GM06990 (cell line): ENCODE results near the gene EPAS1.

Experiments used
- DNase-seq: peaks from one replicate; pipeline ENCODE4 v3.0.0-alpha.2; 2011; ENCODE audit not compliant: insufficient read length; ENCODE audit errors: extremely low read depth
- H3K27me3 ChIP-seq: replicated peaks from 2 replicates; pipeline ENCODE4 v1.6.0; 2011; ENCODE audit warnings: low read length; ENCODE audit not compliant: control insufficient read depth, insufficient read depth
- H3K36me3 ChIP-seq: 2 replicates; pipeline ENCODE4 v1.5.1; 2011; ENCODE audit warnings: low read length; ENCODE audit not compliant: control insufficient read depth, insufficient read depth
- H3K4me3 ChIP-seq: replicated peaks from 2 replicates; pipeline ENCODE4 v1.5.1; 2011; ENCODE audit warnings: low read depth, mild to moderate bottlenecking, control low read depth, low read length
- TF ChIP-seq, protein P1 (sequence below): IDR thresholded peaks from 2 replicates; pipeline ENCODE4 v1.5.1; 2011; ENCODE audit warnings: low read length, control low read depth, mild to moderate bottlenecking, inconsistent platforms; ENCODE audit not compliant: insufficient read depth, poor library complexity, severe bottlenecking

The EPAS1 gene

DNA sequence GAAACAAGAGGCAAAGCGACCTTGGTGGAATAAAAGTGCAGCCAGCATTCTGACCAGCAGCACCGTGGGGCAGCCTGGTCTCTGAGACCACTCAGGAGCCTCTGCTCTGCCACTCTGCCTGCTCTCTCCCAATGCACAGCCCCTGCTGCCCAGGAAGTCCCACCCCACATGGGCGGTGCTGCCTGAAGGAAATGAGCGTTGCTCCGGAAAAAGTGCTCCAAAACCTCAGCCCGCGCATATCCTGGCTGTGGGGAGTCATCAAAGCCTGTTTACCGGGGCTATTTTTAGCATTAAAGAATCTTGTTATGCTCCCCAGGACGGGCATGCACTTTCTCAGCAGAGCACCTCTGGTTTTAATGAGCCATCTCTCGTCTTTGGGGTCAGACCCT, 54.5 kb downstream of the EPAS1 start:
- TF ChIP-seq, protein P1, sequence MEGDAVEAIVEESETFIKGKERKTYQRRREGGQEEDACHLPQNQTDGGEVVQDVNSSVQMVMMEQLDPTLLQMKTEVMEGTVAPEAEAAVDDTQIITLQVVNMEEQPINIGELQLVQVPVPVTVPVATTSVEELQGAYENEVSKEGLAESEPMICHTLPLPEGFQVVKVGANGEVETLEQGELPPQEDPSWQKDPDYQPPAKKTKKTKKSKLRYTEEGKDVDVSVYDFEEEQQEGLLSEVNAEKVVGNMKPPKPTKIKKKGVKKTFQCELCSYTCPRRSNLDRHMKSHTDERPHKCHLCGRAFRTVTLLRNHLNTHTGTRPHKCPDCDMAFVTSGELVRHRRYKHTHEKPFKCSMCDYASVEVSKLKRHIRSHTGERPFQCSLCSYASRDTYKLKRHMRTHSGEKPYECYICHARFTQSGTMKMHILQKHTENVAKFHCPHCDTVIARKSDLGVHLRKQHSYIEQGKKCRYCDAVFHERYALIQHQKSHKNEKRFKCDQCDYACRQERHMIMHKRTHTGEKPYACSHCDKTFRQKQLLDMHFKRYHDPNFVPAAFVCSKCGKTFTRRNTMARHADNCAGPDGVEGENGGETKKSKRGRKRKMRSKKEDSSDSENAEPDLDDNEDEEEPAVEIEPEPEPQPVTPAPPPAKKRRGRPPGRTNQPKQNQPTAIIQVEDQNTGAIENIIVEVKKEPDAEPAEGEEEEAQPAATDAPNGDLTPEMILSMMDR: no peak
- no peak overlapping the region for H3K4me3 ChIP-seq
- H3K27me3 ChIP-seq: no peaks in the 10 kb centered on the region; the same call in none of the 2 replicates
- no peak for DNase-seq
- no peaks in the 10 kb centered on the region for H3K36me3 ChIP-seq

DNA sequence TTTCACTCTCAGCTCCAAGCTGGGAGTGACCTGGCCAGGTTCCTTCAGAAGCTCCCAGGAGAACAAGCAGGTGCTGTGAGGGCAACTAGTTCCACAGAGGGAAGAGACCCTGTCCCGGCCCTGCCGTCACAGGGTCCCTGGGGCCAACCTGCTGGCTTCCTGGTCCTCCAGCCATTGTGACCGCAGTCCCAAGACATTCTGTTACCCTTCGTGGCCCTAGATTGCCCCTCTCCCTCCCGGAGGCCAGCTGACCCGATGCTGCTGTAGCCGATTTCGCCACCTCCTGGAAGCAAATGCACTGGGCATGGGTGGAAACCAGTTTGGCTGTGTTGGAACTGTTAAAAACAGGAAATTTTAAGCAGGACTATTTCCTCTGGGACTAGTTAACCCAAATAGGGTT, 55.4 kb downstream of the EPAS1 start:
- Histone ChIP-seq H3K4me3 (no peak overlapping the region), H3K36me3 (no peaks in the 10 kb centered on the region), H3K27me3 (no peaks in the 10 kb centered on the region; the same call in none of the 2 replicates)
- TF ChIP-seq, protein P1: no peak
- no peak for DNase-seq

DNA sequence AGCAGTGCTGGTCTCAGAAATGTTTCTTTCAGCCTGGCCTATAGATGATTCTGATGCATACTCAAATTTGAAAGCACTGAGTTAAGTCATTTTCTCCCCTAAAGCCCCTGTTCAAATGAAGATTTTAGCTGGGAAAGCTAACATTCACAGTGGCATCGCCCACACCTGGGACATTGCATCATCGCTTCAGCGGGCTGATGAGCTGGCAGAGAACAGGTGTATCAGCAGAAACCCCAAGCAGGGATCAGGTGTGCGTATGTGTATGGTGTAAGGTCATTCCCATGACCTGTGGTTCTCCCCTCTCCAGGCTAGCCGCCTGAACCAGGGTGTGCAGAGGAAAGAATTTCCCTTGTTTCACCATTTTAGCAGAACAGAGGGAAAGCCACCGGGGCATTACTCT, 56.3 kb downstream of the EPAS1 start:
- Histone ChIP-seq H3K4me3 (no peak overlapping the region), H3K36me3 (no peaks in the 10 kb centered on the region), H3K27me3 (no peaks in the 10 kb centered on the region; the same call in none of the 2 replicates)
- TF ChIP-seq, protein P1: no peak
- DNase-seq: no peak

DNA sequence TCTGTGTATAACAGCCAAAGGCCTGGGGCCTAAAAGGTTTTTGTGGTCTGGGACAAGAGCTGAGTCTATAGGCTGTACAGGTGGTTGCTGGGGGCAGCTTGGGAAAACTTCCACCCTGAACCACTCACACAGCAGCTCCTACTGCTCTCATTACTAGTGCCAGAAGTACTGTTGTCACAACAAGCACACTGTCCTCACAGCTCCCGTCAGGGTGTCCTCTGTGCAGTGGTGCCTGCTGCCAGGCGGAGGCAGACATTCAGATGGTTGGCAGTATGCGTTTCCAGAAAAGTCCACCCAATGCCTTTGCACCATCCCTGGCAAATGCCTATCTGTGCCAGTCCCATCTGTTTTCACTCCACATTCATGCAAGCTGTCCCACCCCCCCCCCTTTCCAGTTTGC, 58.5 kb downstream of the EPAS1 start:
- TF ChIP-seq, protein P1: no peak
- Histone ChIP-seq H3K4me3 (no peak overlapping the region), H3K36me3 (no peaks in the 10 kb centered on the region), H3K27me3 (no peaks in the 10 kb centered on the region; the same call in 1 of the 2 replicates)
- no peak for DNase-seq

DNA sequence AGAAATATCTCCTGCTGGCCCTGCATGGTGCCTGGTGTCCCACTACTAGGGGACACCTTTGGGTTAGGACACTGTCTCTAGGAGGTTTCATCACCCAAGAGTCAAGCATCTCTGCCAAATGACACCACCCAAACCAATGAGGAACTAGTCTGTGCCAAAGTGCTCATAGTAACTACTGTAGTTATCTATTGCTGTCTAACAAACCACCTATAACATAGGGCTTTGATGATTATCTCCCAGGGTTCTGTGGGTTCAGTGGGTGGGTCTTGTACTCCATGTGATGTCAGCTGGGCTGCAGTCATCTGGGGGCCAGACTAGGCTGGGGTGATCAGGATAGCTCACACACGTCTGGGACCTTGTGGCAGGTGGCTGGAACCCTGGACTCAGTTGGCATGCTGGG, 59.8 kb downstream of the EPAS1 start:
- no peak for DNase-seq
- TF ChIP-seq, protein P1: no peak
- no peaks in the 10 kb centered on the region for H3K27me3 ChIP-seq
- no peak overlapping the region for H3K4me3 ChIP-seq
- H3K36me3 ChIP-seq: no peaks in the 10 kb centered on the region

DNA sequence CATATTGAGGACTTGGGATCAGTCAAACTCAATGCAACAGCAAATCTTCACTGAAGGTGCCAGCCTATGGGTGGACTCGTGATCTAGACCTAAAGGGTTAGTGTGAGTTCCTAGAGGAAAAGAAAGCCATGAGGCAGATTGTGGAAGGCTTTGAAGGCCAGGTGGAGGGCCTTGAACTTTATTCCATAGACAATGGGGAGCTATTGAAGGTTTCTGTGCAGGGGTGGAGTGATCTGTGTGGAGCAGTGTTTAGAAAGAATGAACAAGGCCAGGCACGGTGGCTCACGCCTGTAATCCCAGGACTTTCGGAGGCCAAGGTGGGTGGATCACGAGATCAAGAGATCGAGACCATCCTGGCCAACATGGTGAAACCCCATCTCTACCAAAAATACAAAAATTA, 61.5 kb downstream of the EPAS1 start:
- H3K36me3 ChIP-seq: no peaks in the 10 kb centered on the region
- TF ChIP-seq, protein P1: no peak
- DNase-seq: no peak

More for the DNA sequence above, 61.5 kb downstream of the EPAS1 start:
- H3K27me3 ChIP-seq: no peaks in the 10 kb centered on the region
- H3K4me3 ChIP-seq: no peak overlapping the region
